ENCODE data around the gene AGBL5.

AGBL5 gene

GRCh38 chr2:27078267-27079194 lies 27.1 kb downstream of the AGBL5 start, which contains the start of gene EMILIN1:
Gene EMILIN1 (plus strand): TSS chr2:27078615. CDS start chr2:27079066, 451 bp downstream.
- TF ChIP-seq ZIC2 (tag by site-specific recombination; IDR thresholded peaks at IDR 0.05) = peak; percentile 40
- no peak for TF ChIP-seq OSR2 (tag by site-specific recombination; IDR thresholded peaks at IDR 0.05)
- no peak for TF ChIP-seq ZNF433 (tag by site-specific recombination; IDR thresholded peaks at IDR 0.05; ENCODE audit: low read depth)
- TF ChIP-seq ZBTB48 (tag by site-specific recombination; IDR thresholded peaks at IDR 0.05) = no peak
- TF ChIP-seq ZNF138 (tag by site-specific recombination; IDR thresholded peaks at IDR 0.05; ENCODE audit: borderline replicate concordance) = no peak
- TF ChIP-seq ZSCAN4 (tag by site-specific recombination; IDR thresholded peaks at IDR 0.05) = no peak
- no peak for TF ChIP-seq ZSCAN16 (tag by site-specific recombination; IDR thresholded peaks at IDR 0.05)
- no peak for TF ChIP-seq ZSCAN30 (tag by site-specific recombination; IDR thresholded peaks at IDR 0.05)
- TF ChIP-seq ZNF146 (tag by site-specific recombination; IDR thresholded peaks at IDR 0.05) = no peak
- TF ChIP-seq ZNF843 (tag by site-specific recombination; IDR thresholded peaks at IDR 0.05) = no peak
- TF ChIP-seq ZNF513 (tag by site-specific recombination; IDR thresholded peaks at IDR 0.05) = no peak
- peak; percentile 71 for TF ChIP-seq GLIS1 (tag by site-specific recombination; IDR thresholded peaks at IDR 0.05)
- no peak for TF ChIP-seq ZBTB7A (tag by site-specific recombination; IDR thresholded peaks at IDR 0.05; ENCODE audit: low read depth)
- TF ChIP-seq ZNF521 (tag by site-specific recombination; IDR thresholded peaks at IDR 0.05) = no peak
- no peak for TF ChIP-seq ZNF221 (tag by site-specific recombination; IDR thresholded peaks at IDR 0.05; ENCODE audit: borderline replicate concordance)
- no peak for TF ChIP-seq ZNF354C (tag by site-specific recombination; IDR thresholded peaks at IDR 0.05; ENCODE audit: borderline replicate concordance, low read depth)
- TF ChIP-seq ZNF621 (tag by site-specific recombination; IDR thresholded peaks at IDR 0.05) = no peak
- Histone ChIP-seq H3K36me3 (ENCODE audit: control insufficient read depth in 2 of 2, insufficient read depth in 1 of 2, low read length in 2 of 2) (no peaks in the 10 kb centered on the region), H3K4me1 (ENCODE audit: control insufficient read depth, insufficient read depth, low read length) (peaks cover 4% of the 10 kb centered on the region), H3K4me3 (ENCODE audit: low read depth, low read length) (no peak within 1 kb of the TSS), H3K27ac (ENCODE audit: extremely low read depth, low read depth, low read length) (no peak within 1 kb of the TSS), H3K9me3 (ENCODE audit: control insufficient read depth, insufficient read depth, low read depth, low read length) (no peaks in the 10 kb centered on the region)
- ChIA-PET POLR2A (no interaction called here), CTCF (interaction anchor here (0.6 to 1.0 kb wide), 3 partner anchors 13 to 27 kb away, joined by 3 to 4 read pairs (median 3); partner anchors contain the start of gene AGBL5)

DNA sequence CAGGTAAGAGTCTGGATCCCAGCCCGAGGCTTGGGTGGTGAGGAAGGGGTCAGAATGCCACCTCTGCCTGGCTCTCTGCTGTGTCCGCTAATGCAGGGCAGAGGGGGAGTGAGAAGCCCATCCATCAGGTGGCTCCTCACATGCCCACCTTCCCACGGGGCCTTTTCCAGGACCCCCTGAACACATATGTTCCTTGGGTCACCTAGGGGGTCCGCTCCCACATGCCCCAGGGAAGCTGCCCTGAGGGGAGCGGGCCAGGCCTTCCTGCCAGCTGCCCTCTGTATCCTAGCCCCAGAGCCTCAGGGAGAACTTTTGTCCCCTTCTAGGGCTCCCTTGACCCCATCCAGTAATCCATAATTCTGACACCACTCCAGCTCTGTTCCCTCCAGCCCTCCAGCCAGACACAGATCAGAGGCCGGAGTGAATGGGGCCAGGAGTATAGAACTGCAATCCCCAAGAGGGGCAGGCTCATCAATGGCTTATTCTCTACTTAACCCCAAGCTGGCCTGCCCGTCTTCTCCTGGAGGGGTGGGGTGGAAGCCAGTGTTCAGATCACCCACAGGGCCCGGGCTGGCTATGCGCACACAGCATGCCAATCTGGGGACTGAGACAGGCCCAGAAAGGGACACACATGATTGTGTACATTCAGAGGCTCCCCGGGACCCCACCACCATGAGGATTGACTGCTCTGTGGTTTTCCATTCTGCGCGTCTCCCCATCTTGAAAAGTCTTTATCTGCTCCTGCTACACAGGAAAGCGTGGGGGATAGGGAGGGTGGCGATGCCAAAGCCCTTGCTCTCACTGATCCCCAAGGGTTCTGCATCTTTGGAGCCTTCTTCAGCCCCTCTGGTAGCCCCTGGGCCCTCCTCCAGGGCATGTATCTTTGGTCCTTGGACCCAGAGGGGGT lies 28.0 kb downstream of the AGBL5 start:
- peaks cover 4% of the 10 kb centered on the region for H3K4me1 ChIP-seq (ENCODE audit: control insufficient read depth, insufficient read depth, low read length)
- H3K4me3 ChIP-seq (ENCODE audit: low read depth, low read length) = no peak overlapping the region
- TF ChIP-seq SETDB1 (IDR thresholded peaks at IDR 0.05; ENCODE audit: insufficient read length, low read length) (no peak), KLF16 (tag by site-specific recombination; IDR thresholded peaks at IDR 0.05) (no peak), ZFHX2 (tag by site-specific recombination; conservative IDR thresholded peaks at IDR 0.05) (no peak), ZNF843 (tag by site-specific recombination; IDR thresholded peaks at IDR 0.05) (no peak), ZNF184 (tag by site-specific recombination; IDR thresholded peaks at IDR 0.05) (no peak), SCRT1 (tag by site-specific recombination; IDR thresholded peaks at IDR 0.05; ENCODE audit: borderline replicate concordance) (no peak), ZNF366 (tag by site-specific recombination; conservative IDR thresholded peaks at IDR 0.05) (no peak)
- TF ChIP-seq, protein P1, sequence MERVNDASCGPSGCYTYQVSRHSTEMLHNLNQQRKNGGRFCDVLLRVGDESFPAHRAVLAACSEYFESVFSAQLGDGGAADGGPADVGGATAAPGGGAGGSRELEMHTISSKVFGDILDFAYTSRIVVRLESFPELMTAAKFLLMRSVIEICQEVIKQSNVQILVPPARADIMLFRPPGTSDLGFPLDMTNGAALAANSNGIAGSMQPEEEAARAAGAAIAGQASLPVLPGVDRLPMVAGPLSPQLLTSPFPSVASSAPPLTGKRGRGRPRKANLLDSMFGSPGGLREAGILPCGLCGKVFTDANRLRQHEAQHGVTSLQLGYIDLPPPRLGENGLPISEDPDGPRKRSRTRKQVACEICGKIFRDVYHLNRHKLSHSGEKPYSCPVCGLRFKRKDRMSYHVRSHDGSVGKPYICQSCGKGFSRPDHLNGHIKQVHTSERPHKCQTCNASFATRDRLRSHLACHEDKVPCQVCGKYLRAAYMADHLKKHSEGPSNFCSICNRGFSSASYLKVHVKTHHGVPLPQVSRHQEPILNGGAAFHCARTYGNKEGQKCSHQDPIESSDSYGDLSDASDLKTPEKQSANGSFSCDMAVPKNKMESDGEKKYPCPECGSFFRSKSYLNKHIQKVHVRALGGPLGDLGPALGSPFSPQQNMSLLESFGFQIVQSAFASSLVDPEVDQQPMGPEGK (tag by site-specific recombination; IDR thresholded peaks at IDR 0.05) = no peak
- TF ChIP-seq, protein P2, sequence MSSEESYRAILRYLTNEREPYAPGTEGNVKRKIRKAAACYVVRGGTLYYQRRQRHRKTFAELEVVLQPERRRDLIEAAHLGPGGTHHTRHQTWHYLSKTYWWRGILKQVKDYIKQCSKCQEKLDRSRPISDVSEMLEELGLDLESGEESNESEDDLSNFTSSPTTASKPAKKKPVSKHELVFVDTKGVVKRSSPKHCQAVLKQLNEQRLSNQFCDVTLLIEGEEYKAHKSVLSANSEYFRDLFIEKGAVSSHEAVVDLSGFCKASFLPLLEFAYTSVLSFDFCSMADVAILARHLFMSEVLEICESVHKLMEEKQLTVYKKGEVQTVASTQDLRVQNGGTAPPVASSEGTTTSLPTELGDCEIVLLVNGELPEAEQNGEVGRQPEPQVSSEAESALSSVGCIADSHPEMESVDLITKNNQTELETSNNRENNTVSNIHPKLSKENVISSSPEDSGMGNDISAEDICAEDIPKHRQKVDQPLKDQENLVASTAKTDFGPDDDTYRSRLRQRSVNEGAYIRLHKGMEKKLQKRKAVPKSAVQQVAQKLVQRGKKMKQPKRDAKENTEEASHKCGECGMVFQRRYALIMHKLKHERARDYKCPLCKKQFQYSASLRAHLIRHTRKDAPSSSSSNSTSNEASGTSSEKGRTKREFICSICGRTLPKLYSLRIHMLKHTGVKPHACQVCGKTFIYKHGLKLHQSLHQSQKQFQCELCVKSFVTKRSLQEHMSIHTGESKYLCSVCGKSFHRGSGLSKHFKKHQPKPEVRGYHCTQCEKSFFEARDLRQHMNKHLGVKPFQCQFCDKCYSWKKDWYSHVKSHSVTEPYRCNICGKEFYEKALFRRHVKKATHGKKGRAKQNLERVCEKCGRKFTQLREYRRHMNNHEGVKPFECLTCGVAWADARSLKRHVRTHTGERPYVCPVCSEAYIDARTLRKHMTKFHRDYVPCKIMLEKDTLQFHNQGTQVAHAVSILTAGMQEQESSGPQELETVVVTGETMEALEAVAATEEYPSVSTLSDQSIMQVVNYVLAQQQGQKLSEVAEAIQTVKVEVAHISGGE (tag by site-specific recombination; conservative IDR thresholded peaks at IDR 0.05; ENCODE audit: low read depth) = no peak

More for the DNA sequence above, 28.0 kb downstream of the AGBL5 start:
- POLR2A ChIA-PET = no interaction called here
- Histone ChIP-seq H3K9me3 (ENCODE audit: control insufficient read depth, insufficient read depth, low read depth, low read length) (no peaks in the 10 kb centered on the region), H3K27ac (ENCODE audit: extremely low read depth, low read depth, low read length) (no peak overlapping the region), H3K36me3 (ENCODE audit: control insufficient read depth in 2 of 2, insufficient read depth in 1 of 2, low read length in 2 of 2) (no peaks in the 10 kb centered on the region)
- CTCF ChIA-PET = interaction anchor here (0.5 to 1.0 kb wide), 3 partner anchors 19 to 224 kb away, joined by 3 to 4 read pairs (median 3); partner anchors contain the start of gene AGBL5

All from HEK293 (cell line).